Measurements from ENCODE around the gene AGBL4.

The AGBL4 gene

GRCh38 chr1:50023292-50024159 lies at the start of gene AGBL4:
TSS of gene AGBL4 (minus strand) at chr1:50023954.
- TF ChIP-seq RAD21 (IDR thresholded peaks at IDR 0.05; ENCODE audit: low read depth): no peak
- no peak for TF ChIP-seq EP300 (IDR thresholded peaks at IDR 0.05; ENCODE audit: borderline replicate concordance)
- TF ChIP-seq REST (IDR thresholded peaks at IDR 0.05; ENCODE audit: low read depth): no peak
- TF ChIP-seq TCF12 (IDR thresholded peaks at IDR 0.05; ENCODE audit: low read depth): no peak
- no peak for TF ChIP-seq USF1 (IDR thresholded peaks at IDR 0.05)
- no peak for TF ChIP-seq EGR1 (IDR thresholded peaks at IDR 0.05)
- peak; percentile 47; the same call in 1 of the 2 replicates for TF ChIP-seq YY1 (IDR thresholded peaks at IDR 0.05; ENCODE audit: low read depth)
- TF ChIP-seq ZBTB7A (IDR thresholded peaks at IDR 0.05; ENCODE audit: low read depth): no peak
- no peak for TF ChIP-seq NFIC (IDR thresholded peaks at IDR 0.05)
- TF ChIP-seq MAX (IDR thresholded peaks at IDR 0.05): peak; percentile 53; the same call in 1 of the 2 replicates
- TF ChIP-seq TAF1 (IDR thresholded peaks at IDR 0.05; ENCODE audit: low read depth): no peak

DNA sequence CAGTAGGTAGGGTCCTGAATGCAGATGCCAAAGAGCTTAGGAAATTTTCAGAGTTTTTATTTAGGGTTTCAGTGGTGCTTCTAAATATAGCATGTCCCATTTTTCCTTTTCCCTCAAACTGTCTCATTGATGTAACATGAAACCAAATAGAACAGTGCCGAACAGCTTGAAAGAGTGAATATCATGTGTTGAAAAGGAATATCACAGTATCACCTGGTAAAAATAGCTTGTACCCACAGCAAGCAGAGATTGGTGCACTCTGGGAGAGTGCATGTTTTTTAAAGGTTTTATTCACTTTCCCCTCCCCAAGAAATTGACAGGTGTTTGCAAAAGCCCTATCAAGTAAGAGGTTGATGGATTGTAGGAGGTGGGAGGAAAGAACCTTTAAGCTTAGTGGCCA lies 43.1 kb upstream of the AGBL4 start:
- TF ChIP-seq TAF1 (IDR thresholded peaks at IDR 0.05; ENCODE audit: low read depth): no peak
- no peak for TF ChIP-seq USF1 (IDR thresholded peaks at IDR 0.05)
- TF ChIP-seq NFIC (IDR thresholded peaks at IDR 0.05): no peak

- TF ChIP-seq YY1 (IDR thresholded peaks at IDR 0.05; ENCODE audit: low read depth): no peak
Measured at GRCh38 chr1:50060279-50060678, 36.5 kb upstream of the AGBL4 start.

GRCh38 chr1:50048791-50049190 lies 25.0 kb upstream of the AGBL4 start:
- TF ChIP-seq MAX (IDR thresholded peaks at IDR 0.05) (no peak), REST (IDR thresholded peaks at IDR 0.05; ENCODE audit: low read depth) (no peak), EP300 (IDR thresholded peaks at IDR 0.05; ENCODE audit: borderline replicate concordance) (no peak), CREB1 (IDR thresholded peaks at IDR 0.05; ENCODE audit: low read depth) (no peak), YY1 (IDR thresholded peaks at IDR 0.05; ENCODE audit: low read depth) (no peak), CEBPB (IDR thresholded peaks at IDR 0.05) (no peak), NFIC (IDR thresholded peaks at IDR 0.05) (no peak), TEAD4 (IDR thresholded peaks at IDR 0.05) (no peak), EGR1 (IDR thresholded peaks at IDR 0.05) (no peak)

DNA sequence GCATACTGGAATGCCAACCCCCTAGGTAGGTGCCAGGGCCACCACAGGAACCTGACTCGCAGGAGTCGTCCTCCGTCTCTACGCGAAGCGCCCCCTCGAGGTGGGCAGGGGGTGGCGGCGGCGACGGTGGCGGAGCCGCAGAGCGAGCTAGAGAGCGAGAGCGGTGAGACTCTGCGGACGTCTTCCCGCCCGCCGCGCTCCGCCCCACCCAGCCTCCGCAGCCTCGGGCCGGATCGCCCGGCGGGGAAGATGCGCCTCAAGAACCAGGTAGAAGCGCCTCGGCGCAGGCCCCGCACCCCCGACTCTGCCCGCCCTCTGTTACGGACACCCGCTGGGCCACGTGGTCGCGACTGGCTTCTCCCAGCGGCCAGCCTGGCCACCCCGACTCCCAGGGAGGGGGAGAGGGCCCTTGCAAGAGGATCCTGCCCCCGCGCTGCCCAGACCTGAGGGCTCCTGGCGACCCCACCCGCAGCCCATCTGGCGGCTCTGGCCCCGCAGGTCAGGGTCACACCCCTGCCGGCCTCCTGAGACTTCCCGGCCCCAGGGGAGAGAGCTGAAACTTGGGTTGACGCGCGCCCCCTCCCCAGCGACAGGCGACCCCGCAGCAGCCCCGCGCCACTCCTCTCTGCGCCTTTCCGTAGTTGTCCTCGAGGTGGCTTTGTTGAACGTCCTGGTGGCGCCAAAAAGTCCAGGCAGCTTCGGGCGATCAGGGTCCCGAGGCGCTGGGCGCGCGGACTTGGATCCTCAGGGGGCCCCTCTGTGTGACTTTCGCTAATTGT lies 24.4 kb upstream of the AGBL4 start:
- TF ChIP-seq FOXM1 (IDR thresholded peaks at IDR 0.05; ENCODE audit: borderline replicate concordance, low read depth): no peak
- no peak for TF ChIP-seq TCF12 (IDR thresholded peaks at IDR 0.05; ENCODE audit: low read depth)
- no peak for TF ChIP-seq EP300 (IDR thresholded peaks at IDR 0.05; ENCODE audit: borderline replicate concordance)
- no peak for TF ChIP-seq CREB1 (IDR thresholded peaks at IDR 0.05; ENCODE audit: low read depth)
- no peak for TF ChIP-seq USF1 (IDR thresholded peaks at IDR 0.05)
- TF ChIP-seq TAF1 (IDR thresholded peaks at IDR 0.05; ENCODE audit: low read depth): no peak
- TF ChIP-seq YY1 (IDR thresholded peaks at IDR 0.05; ENCODE audit: low read depth): no peak
- TF ChIP-seq RAD21 (IDR thresholded peaks at IDR 0.05; ENCODE audit: low read depth): no peak
- TF ChIP-seq TEAD4 (IDR thresholded peaks at IDR 0.05): no peak
- TF ChIP-seq ZBTB7A (IDR thresholded peaks at IDR 0.05; ENCODE audit: low read depth): no peak
- TF ChIP-seq MAX (IDR thresholded peaks at IDR 0.05): no peak
- TF ChIP-seq REST (IDR thresholded peaks at IDR 0.05; ENCODE audit: low read depth): no peak
- TF ChIP-seq NFIC (IDR thresholded peaks at IDR 0.05): no peak
- TF ChIP-seq EGR1 (IDR thresholded peaks at IDR 0.05): no peak
- no peak for TF ChIP-seq CEBPB (IDR thresholded peaks at IDR 0.05)

All from Ishikawa (cell line).